Esophagus muscularis mucosa (tissue), 3 donors: ENCODE measurements around the gene WNT9A.

Source experiments
- POLR2A ChIP-seq: fragments of 450-650 bp; IDR thresholded peaks from one replicate; pipeline ENCODE4 v1.6.1; 2017; ENCODE audit warnings: antibody characterized with exemption, moderate library complexity, mild to moderate bottlenecking, low read depth
- POLR2AphosphoS5 ChIP-seq, 2 donors: sonication (generic); formaldehyde crosslinking; IDR thresholded peaks; one replicate each; pipeline ENCODE4 v1.6.1; 2017; ENCODE audit warnings: antibody characterized with exemption in 2 of 2
- TF ChIP-seq, protein P1 (sequence below), 3 experiments: fragments of 200-600 bp in 2 of 3; fragments of 450-650 bp in 1 of 3; sonication (generic) in 2 of 3; IDR thresholded peaks; one replicate each; pipeline ENCODE4 v1.5.1; 2017 to 2019; ENCODE audit warnings: antibody characterized with exemption in 3 of 3, mild to moderate bottlenecking in 2 of 3, moderate library complexity in 1 of 3

- TF ChIP-seq POLR2A: no peak
- peak; percentile 62 to 73 for TF ChIP-seq POLR2AphosphoS5 (IDR thresholded peaks at IDR 0.05)
- TF ChIP-seq, protein P1, sequence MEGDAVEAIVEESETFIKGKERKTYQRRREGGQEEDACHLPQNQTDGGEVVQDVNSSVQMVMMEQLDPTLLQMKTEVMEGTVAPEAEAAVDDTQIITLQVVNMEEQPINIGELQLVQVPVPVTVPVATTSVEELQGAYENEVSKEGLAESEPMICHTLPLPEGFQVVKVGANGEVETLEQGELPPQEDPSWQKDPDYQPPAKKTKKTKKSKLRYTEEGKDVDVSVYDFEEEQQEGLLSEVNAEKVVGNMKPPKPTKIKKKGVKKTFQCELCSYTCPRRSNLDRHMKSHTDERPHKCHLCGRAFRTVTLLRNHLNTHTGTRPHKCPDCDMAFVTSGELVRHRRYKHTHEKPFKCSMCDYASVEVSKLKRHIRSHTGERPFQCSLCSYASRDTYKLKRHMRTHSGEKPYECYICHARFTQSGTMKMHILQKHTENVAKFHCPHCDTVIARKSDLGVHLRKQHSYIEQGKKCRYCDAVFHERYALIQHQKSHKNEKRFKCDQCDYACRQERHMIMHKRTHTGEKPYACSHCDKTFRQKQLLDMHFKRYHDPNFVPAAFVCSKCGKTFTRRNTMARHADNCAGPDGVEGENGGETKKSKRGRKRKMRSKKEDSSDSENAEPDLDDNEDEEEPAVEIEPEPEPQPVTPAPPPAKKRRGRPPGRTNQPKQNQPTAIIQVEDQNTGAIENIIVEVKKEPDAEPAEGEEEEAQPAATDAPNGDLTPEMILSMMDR (IDR thresholded peaks at IDR 0.05): no peak
Measured at GRCh38 chr1:227886993-227887696, 60.6 kb downstream of the WNT9A start.
